ENCODE data around the gene SLX9. TPM values are rescaled to one million over a fixed set of nuclear protein-coding genes. Genes with fewer than 3 reads are reported as not detected.

SLX9 gene
- total RNA-seq, 1 experiment from 2014 or later = 80.1 TPM

DNA sequence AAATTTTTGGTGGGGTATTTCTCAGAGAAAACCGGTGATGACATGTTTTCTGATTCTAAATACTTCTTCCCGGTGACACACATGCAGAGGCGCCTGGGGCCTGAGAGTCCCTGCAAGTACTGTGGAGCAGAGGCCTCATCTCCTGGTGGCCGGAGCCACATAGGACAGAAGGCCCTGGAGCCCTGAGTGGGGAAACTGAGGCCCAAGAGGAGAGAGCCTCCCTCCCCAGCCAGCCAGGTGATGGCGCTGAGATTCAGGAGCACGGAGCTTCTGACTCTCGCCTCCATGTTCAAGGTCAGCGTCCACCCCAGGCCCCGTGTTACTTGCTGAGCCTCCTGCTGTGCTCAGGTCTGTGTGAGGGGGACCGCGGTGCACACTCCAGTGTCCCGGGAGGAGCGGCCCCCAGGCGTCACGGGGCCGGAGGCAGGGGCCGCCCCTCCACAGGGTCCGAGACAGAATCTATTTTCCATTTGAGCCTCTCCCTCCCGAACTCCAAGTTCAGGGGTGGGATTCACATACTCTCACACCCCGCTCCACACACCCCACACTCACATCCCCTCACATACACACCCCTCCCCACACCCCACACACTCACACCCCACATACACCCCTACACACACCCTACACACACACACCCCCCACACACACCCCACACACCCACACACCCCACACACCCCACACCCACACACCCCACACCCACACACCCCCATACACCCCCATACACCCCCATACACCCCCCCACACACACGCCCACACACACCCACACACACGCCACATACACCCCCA is 43.8 kb downstream of the SLX9 start:
- Histone ChIP-seq H3K79me2 (ENCODE audit: low read length) (no peaks in the 10 kb centered on the region), H3K4me1 (ENCODE audit: insufficient read depth, low read length) (peaks cover 5% of the 10 kb centered on the region; the same call in 1 of the 2 replicates), H3K27me3 (ENCODE audit: low read length) (no peaks in the 10 kb centered on the region), H2AFZ (ENCODE audit: low read length) (no peak overlapping the region), H3K9me2 (replicated peaks; ENCODE audit: low read length) (no peaks in the 10 kb centered on the region), H3K4me2 (ENCODE audit: low read length) (no peak overlapping the region), H3K27ac (ENCODE audit: low read length) (no peak overlapping the region), H3K4me3 (ENCODE audit: low read length) (no peak overlapping the region), H3K9me3 (ENCODE audit: low read length) (no peaks in the 10 kb centered on the region), H4K20me1 (ENCODE audit: low read length) (no peaks in the 10 kb centered on the region), H3K9ac (ENCODE audit: low read length) (no peak overlapping the region), H3K36me3 (ENCODE audit: low read depth, low read length) (no peaks in the 10 kb centered on the region), H3F3A (ENCODE audit: low read length, unreplicated experiment) (peaks cover 2% of the 10 kb centered on the region)
- no peak for ATAC-seq
- ChIA-PET POLR2A (ENCODE audit: unreplicated experiment) (no interaction called here), CTCF (no interaction called here)
- intact Hi-C loops (cut with micrococcal nuclease) = no loop called here
- no peak for DNase-seq
- TF ChIP-seq EZH2phosphoT487 (IDR thresholded peaks at IDR 0.05; ENCODE audit: borderline replicate concordance, low read length) (no peak), EZH2 (IDR thresholded peaks at IDR 0.05; ENCODE audit: low read length, unreplicated experiment) (no peak)
- TF ChIP-seq, protein P1, sequence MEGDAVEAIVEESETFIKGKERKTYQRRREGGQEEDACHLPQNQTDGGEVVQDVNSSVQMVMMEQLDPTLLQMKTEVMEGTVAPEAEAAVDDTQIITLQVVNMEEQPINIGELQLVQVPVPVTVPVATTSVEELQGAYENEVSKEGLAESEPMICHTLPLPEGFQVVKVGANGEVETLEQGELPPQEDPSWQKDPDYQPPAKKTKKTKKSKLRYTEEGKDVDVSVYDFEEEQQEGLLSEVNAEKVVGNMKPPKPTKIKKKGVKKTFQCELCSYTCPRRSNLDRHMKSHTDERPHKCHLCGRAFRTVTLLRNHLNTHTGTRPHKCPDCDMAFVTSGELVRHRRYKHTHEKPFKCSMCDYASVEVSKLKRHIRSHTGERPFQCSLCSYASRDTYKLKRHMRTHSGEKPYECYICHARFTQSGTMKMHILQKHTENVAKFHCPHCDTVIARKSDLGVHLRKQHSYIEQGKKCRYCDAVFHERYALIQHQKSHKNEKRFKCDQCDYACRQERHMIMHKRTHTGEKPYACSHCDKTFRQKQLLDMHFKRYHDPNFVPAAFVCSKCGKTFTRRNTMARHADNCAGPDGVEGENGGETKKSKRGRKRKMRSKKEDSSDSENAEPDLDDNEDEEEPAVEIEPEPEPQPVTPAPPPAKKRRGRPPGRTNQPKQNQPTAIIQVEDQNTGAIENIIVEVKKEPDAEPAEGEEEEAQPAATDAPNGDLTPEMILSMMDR (conservative IDR thresholded peaks at IDR 0.05; ENCODE audit: low read depth, low read length) = no peak
- no TSS peak for BruUV-seq (replicated peaks)

DNA sequence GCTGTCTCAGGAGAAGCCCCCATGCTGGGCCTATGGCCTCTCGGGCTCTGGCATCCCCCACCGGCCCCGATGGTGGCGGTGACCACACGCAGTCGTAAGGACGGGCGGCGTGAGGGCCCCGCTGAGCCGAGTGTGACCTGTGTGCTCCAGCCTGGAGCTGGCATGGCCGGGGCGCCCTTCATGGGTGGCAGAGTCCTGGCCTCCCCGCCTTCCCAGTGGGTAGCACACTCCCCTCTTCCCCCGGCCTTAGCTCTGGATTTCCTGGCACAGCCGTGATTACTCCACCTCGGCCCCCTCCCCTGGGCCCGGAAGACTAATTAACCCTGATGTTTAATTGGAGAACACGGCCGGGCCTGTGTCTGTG is 44.6 kb downstream of the SLX9 start:
- Histone ChIP-seq H3K27ac (ENCODE audit: low read length) (no peak overlapping the region), H3K79me2 (ENCODE audit: low read length) (no peaks in the 10 kb centered on the region), H3K27me3 (ENCODE audit: low read length) (no peaks in the 10 kb centered on the region), H3K9ac (ENCODE audit: low read length) (no peak overlapping the region), H4K20me1 (ENCODE audit: low read length) (no peaks in the 10 kb centered on the region), H3K9me3 (ENCODE audit: low read length) (no peaks in the 10 kb centered on the region), H3K4me2 (ENCODE audit: low read length) (no peak overlapping the region), H3K4me1 (ENCODE audit: insufficient read depth, low read length) (peaks cover 5% of the 10 kb centered on the region; the same call in 1 of the 2 replicates), H2AFZ (ENCODE audit: low read length) (no peak overlapping the region), H3K4me3 (ENCODE audit: low read length) (no peak overlapping the region), H3K9me2 (replicated peaks; ENCODE audit: low read length) (no peaks in the 10 kb centered on the region), H3K36me3 (ENCODE audit: low read depth, low read length) (no peaks in the 10 kb centered on the region), H3F3A (ENCODE audit: low read length, unreplicated experiment) (peaks cover 2% of the 10 kb centered on the region)
- TF ChIP-seq EZH2phosphoT487 (IDR thresholded peaks at IDR 0.05; ENCODE audit: borderline replicate concordance, low read length) = no peak
- TF ChIP-seq, protein P1 (conservative IDR thresholded peaks at IDR 0.05; ENCODE audit: low read depth, low read length) = no peak
- no peak for TF ChIP-seq EZH2 (IDR thresholded peaks at IDR 0.05; ENCODE audit: low read length, unreplicated experiment)
- no TSS peak for BruUV-seq (replicated peaks)
- no peak for DNase-seq
- ATAC-seq = no peak
- ChIA-PET CTCF (no interaction called here), POLR2A (ENCODE audit: unreplicated experiment) (no interaction called here)
- intact Hi-C loops (cut with micrococcal nuclease) = no loop called here

DNA sequence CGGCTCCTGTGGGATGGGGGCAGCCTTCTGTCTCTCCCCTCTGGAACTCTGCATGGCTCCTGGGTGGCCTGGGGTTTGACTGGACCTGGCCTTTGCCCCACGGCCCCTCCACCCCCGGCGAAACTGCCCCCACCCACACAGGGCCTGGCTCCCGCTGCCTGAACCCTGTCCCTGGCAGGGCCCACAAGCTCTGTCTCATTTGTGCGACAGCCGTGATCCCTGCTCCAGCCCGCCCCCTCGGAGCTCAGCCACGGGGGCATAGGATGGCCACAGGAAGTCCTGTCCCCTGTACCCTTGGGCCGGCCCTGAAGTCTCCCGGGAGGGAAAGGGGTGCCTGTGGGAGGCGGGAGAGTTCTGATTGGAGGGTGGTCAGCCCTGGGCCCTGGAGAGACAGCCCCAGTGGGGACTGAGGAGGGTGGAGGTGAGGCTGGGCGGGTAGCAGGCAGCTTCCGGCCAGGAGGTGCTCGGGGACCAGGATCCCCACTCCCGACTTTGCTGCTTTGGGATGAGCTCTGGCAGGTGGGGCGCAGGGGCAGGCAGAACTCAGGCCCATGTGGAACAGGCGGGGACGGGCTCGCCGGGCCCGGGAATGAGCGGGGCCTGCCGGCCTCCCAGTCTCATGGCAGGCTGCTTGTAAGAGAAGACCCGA is 45.1 kb downstream of the SLX9 start:
- H3K9ac ChIP-seq (ENCODE audit: low read length) = no peak overlapping the region
- H3K79me2 ChIP-seq (ENCODE audit: low read length) = no peaks in the 10 kb centered on the region
- no peak for ATAC-seq
- no peaks in the 10 kb centered on the region for H3K36me3 ChIP-seq (ENCODE audit: low read depth, low read length)
- DNase-seq = no peak
- TF ChIP-seq EZH2phosphoT487 (IDR thresholded peaks at IDR 0.05; ENCODE audit: borderline replicate concordance, low read length) = no peak
- no peaks in the 10 kb centered on the region for H3K9me3 ChIP-seq (ENCODE audit: low read length)
- CTCF ChIA-PET = no interaction called here
- BruUV-seq (replicated peaks) = no TSS peak
- H3K4me1 ChIP-seq (ENCODE audit: insufficient read depth, low read length) = peaks cover 5% of the 10 kb centered on the region; the same call in 1 of the 2 replicates
- POLR2A ChIA-PET (ENCODE audit: unreplicated experiment) = no interaction called here
- no peaks in the 10 kb centered on the region for H3K9me2 ChIP-seq (replicated peaks; ENCODE audit: low read length)
- no peak overlapping the region for H3K27ac ChIP-seq (ENCODE audit: low read length)
- no peak overlapping the region for H3K4me2 ChIP-seq (ENCODE audit: low read length)
- H4K20me1 ChIP-seq (ENCODE audit: low read length) = no peaks in the 10 kb centered on the region
- no peaks in the 10 kb centered on the region for H3K27me3 ChIP-seq (ENCODE audit: low read length)
- peaks cover 2% of the 10 kb centered on the region for H3F3A ChIP-seq (ENCODE audit: low read length, unreplicated experiment)
- no peak overlapping the region for H3K4me3 ChIP-seq (ENCODE audit: low read length)
- intact Hi-C loops (cut with micrococcal nuclease) = no loop called here
- H2AFZ ChIP-seq (ENCODE audit: low read length) = no peak overlapping the region
